NCI-H1417 (cell line): ENCODE data around the gene STK26.
"Not testable (repeated sequence)": the region's sequence is repeated elsewhere in the genome, so short reads cannot be mapped to it uniquely, and the experiment has no call there.

ENCODE experiments used
- DNase-seq, 3 experiments: peaks; one replicate each; lab custom pipeline; 2025; lab: John Stamatoyannopoulos, UW

STK26 gene

GRCh38 chrX:132093239-132093860 lies 70.2 kb downstream of the STK26 start:
- peak in 2 of 3 experiments; percentile 53 to 88 for DNase-seq

GRCh38 chrX:132094164-132094563 lies 71.1 kb downstream of the STK26 start:
- no peak for DNase-seq

- DNase-seq, result not testable (repeated sequence)
Measured at GRCh38 chrX:132098704-132099103, 75.6 kb downstream of the STK26 start.

- no peak for DNase-seq
Measured at GRCh38 chrX:132101206-132101605, 78.1 kb downstream of the STK26 start.

GRCh38 chrX:132101799-132102198 lies 78.7 kb downstream of the STK26 start:
- no peak for DNase-seq

- DNase-seq, result no peak
Measured at GRCh38 chrX:132107291-132107690, 84.2 kb downstream of the STK26 start.

GRCh38 chrX:132114607-132115006 lies 91.5 kb downstream of the STK26 start:
- peak in 2 of 3 experiments; percentile 39 to 75 for DNase-seq

- DNase-seq, result no peak
Measured at GRCh38 chrX:132115792-132116191, 92.7 kb downstream of the STK26 start.

GRCh38 chrX:132118358-132118757 lies 95.3 kb downstream of the STK26 start:
- no peak for DNase-seq

- DNase-seq, result no peak
Measured at GRCh38 chrX:132119283-132119682, 96.2 kb downstream of the STK26 start.

GRCh38 chrX:132119821-132120515 lies 96.9 kb downstream of the STK26 start:
- peak in 1 of 3 experiments; percentile 15 for DNase-seq

GRCh38 chrX:132120913-132121312 lies 97.8 kb downstream of the STK26 start:
- DNase-seq, result no peak
